HFFc6 (cell line): ENCODE results near the gene ST8SIA1. TPM values are rescaled to one million over a fixed set of nuclear protein-coding genes. Genes with fewer than 3 reads are reported as not detected.

ENCODE experiments used
- DNase-seq: peaks from one replicate; pipeline ENCODE4 v3.0.0-alpha.2; 2018
- H3K27ac Mint-ChIP-seq: 2 replicates; pipeline ENCODE4 v1.8.0; 2020; ENCODE audit warnings: mild to moderate bottlenecking, mixed read lengths
- H3K27me3 Mint-ChIP-seq: 2 replicates; pipeline ENCODE4 v1.8.0; 2021; ENCODE audit warnings: mild to moderate bottlenecking, moderate library complexity, mixed read lengths; ENCODE audit not compliant: insufficient read depth
- H3K36me3 Mint-ChIP-seq: 2 replicates; pipeline ENCODE4 v1.8.0; 2021; ENCODE audit warnings: low read depth, mixed read lengths
- H3K4me1 Mint-ChIP-seq: 2 replicates; pipeline ENCODE4 v1.8.0; 2020; ENCODE audit warnings: low read depth, mixed read lengths
- H3K4me3 Mint-ChIP-seq: 2 replicates; pipeline ENCODE4 v1.8.0; 2020; ENCODE audit warnings: mild to moderate bottlenecking, moderate library complexity, mixed read lengths
- H3K9me3 Mint-ChIP-seq: 2 replicates; pipeline ENCODE4 v1.8.0; 2020; ENCODE audit warnings: mild to moderate bottlenecking, mixed read lengths
- CTCF ChIP-seq: fragments of 200-600 bp; sonication (generic); IDR thresholded peaks from 2 replicates; pipeline ENCODE4 v1.5.0; 2021; ENCODE audit warnings: antibody characterized with exemption, mild to moderate bottlenecking
- total RNA-seq, 6 experiments: library from RNA; stranded (reverse); fragmentation: NEBNext Ultra II Directional; extraction: Animal tissue kit (Norgen Biotek cat#: 25700); gene quantifications; 2 replicates in 1 of 6; 3 replicates in 5 of 6; pipeline ENCODE4 v1.2.3, GENCODE V29; 2021

The ST8SIA1 gene
- total RNA-seq, 6 experiments from 2014 or later, result not detected

- Mint-ChIP-seq H3K27ac (no peak overlapping the region), H3K27me3 (no peaks in the 10 kb centered on the region; the same call in none of the 2 replicates), H3K36me3 (no peaks in the 10 kb centered on the region), H3K9me3 (peaks cover 5% of the 10 kb centered on the region), H3K4me1 (no peaks in the 10 kb centered on the region), H3K4me3 (no peak overlapping the region)
- TF ChIP-seq CTCF, result no peak
- no peak for DNase-seq
These were observed 125.1 kb downstream of the ST8SIA1 start for GRCh38 chr12:22209422-22209821.

- Mint-ChIP-seq H3K27ac (no peak overlapping the region), H3K27me3 (no peaks in the 10 kb centered on the region), H3K4me1 (no peaks in the 10 kb centered on the region), H3K4me3 (no peak overlapping the region), H3K36me3 (no peaks in the 10 kb centered on the region), H3K9me3 (peaks cover 9% of the 10 kb centered on the region)
- TF ChIP-seq CTCF, result no peak
- DNase-seq, result no peak
These were observed 128.3 kb downstream of the ST8SIA1 start for GRCh38 chr12:22206111-22206728.

GRCh38 chr12:22204391-22204790 is 130.1 kb downstream of the ST8SIA1 start:
- H3K4me3 Mint-ChIP-seq, result no peak overlapping the region
- no peaks in the 10 kb centered on the region for H3K36me3 Mint-ChIP-seq
- peaks cover 9% of the 10 kb centered on the region for H3K9me3 Mint-ChIP-seq
- H3K27ac Mint-ChIP-seq, result no peak overlapping the region
- H3K27me3 Mint-ChIP-seq, result no peaks in the 10 kb centered on the region
- no peak for TF ChIP-seq CTCF
- H3K4me1 Mint-ChIP-seq, result no peaks in the 10 kb centered on the region
- DNase-seq, result no peak

GRCh38 chr12:22202847-22203246 is 131.7 kb downstream of the ST8SIA1 start:
- no peak for TF ChIP-seq CTCF
- no peak for DNase-seq
- peaks cover 9% of the 10 kb centered on the region for H3K9me3 Mint-ChIP-seq
- H3K4me1 Mint-ChIP-seq, result no peaks in the 10 kb centered on the region
- no peaks in the 10 kb centered on the region for H3K27me3 Mint-ChIP-seq
- no peak overlapping the region for H3K4me3 Mint-ChIP-seq
- H3K27ac Mint-ChIP-seq, result no peak overlapping the region
- H3K36me3 Mint-ChIP-seq, result no peaks in the 10 kb centered on the region

- Mint-ChIP-seq H3K36me3 (no peaks in the 10 kb centered on the region), H3K9me3 (peaks cover 9% of the 10 kb centered on the region), H3K4me3 (no peak overlapping the region), H3K4me1 (no peaks in the 10 kb centered on the region), H3K27ac (no peak overlapping the region), H3K27me3 (no peaks in the 10 kb centered on the region)
- no peak for TF ChIP-seq CTCF
- no peak for DNase-seq
These were observed 133.4 kb downstream of the ST8SIA1 start for GRCh38 chr12:22201101-22201500.
